Smooth muscle cell (in vitro differentiated cells): ENCODE results near the gene OLFM4. TPM values are rescaled to one million over a fixed set of nuclear protein-coding genes. Genes with fewer than 3 reads are reported as not detected.

Experiments
- DNase-seq: peaks from one replicate; lab custom pipeline; 2025; ENCODE audit not compliant: unreplicated experiment; lab: John Stamatoyannopoulos, UW
- H2AFZ ChIP-seq: fragments of 200-600 bp; sonication (generic); 2 replicates; pipeline ENCODE4 v1.6.0; 2016; ENCODE audit warnings: antibody characterized with exemption, low read depth, mild to moderate bottlenecking
- H3F3A ChIP-seq: fragments of 200-600 bp; sonication (generic); 2 replicates; pipeline ENCODE4 v1.6.0; 2017; ENCODE audit warnings: antibody characterized with exemption, low read depth
- H3K27ac ChIP-seq: fragments of 200-600 bp; sonication (generic); 2 replicates; pipeline ENCODE4 v1.5.1; 2016; ENCODE audit warnings: low read depth, mild to moderate bottlenecking
- H3K27me3 ChIP-seq: fragments of 200-600 bp; sonication (generic); 2 replicates; pipeline ENCODE4 v1.6.1; 2016; ENCODE audit warnings: low read depth, mild to moderate bottlenecking
- H3K36me3 ChIP-seq: fragments of 200-600 bp; sonication (generic); 2 replicates; pipeline ENCODE4 v1.5.1; 2016; ENCODE audit warnings: low read depth
- H3K4me1 ChIP-seq: fragments of 200-600 bp; sonication (generic); 2 replicates; pipeline ENCODE4 v1.5.1; 2016; ENCODE audit warnings: low read depth
- H3K4me2 ChIP-seq: fragments of 200-600 bp; sonication (generic); 2 replicates; pipeline ENCODE4 v1.6.0; 2016; ENCODE audit warnings: mild to moderate bottlenecking
- H3K4me3 ChIP-seq: fragments of 200-600 bp; sonication (generic); 2 replicates; pipeline ENCODE4 v1.5.1; 2016; ENCODE audit warnings: mild to moderate bottlenecking
- H3K79me2 ChIP-seq: fragments of 200-600 bp; sonication (generic); 2 replicates; pipeline ENCODE4 v1.6.0; 2016; ENCODE audit warnings: low read depth, mild to moderate bottlenecking
- H3K9ac ChIP-seq: fragments of 200-600 bp; sonication (generic); 2 replicates; pipeline ENCODE4 v1.6.0; 2016; ENCODE audit warnings: low read depth
- H3K9me3 ChIP-seq: fragments of 200-600 bp; sonication (generic); replicated peaks from 2 replicates; pipeline ENCODE4 v1.5.1; 2016; ENCODE audit warnings: low read depth
- H4K20me1 ChIP-seq: fragments of 200-600 bp; sonication (generic); 2 replicates; pipeline ENCODE4 v1.6.0; 2016; ENCODE audit warnings: low read depth
- WGBS: methylation state at CpG from one replicate; pipeline ENCODE4 v1.1.7; 2016; ENCODE audit warnings: low lambda C conversion rate; 5-methylcytosine and 5-hydroxymethylcytosine counted together
- polyA plus RNA-seq: library from polyadenylated mRNA; unstranded; fragments of >200 nt; fragmentation: Nextera tagmentation; extraction: Ambion mirVana; gene quantifications from 2 replicates; pipeline ENCODE4 v1.2.1, GENCODE V29; 2016
- total RNA-seq: library from RNA; depleted of rRNA; stranded (reverse); fragments of >200 nt; gene quantifications from 2 replicates; pipeline ENCODE4 v1.2.3, GENCODE V29; 2014
- TF ChIP-seq, protein P1 (sequence below): fragments of 200-600 bp; sonication (generic); IDR thresholded peaks from 2 replicates; pipeline ENCODE4 v1.5.1; 2017; ENCODE audit warnings: borderline replicate concordance, mild to moderate bottlenecking, antibody characterized with exemption; ENCODE audit not compliant: insufficient read depth, poor library complexity, severe bottlenecking

Gene OLFM4
- total and polyA plus RNA-seq, 2 experiments from 2014 or later, result not detected

GRCh38 chr13:53023246-53023645 is 5.4 kb upstream of the OLFM4 start:
- Histone ChIP-seq H3K9me3 (no peaks in the 10 kb centered on the region), H3K27ac (no peak overlapping the region), H2AFZ (no peak overlapping the region), H3K4me3 (no peak overlapping the region), H4K20me1 (no peaks in the 10 kb centered on the region), H3F3A (no peaks in the 10 kb centered on the region), H3K27me3 (no peaks in the 10 kb centered on the region), H3K9ac (no peak overlapping the region), H3K4me1 (peaks cover 4% of the 10 kb centered on the region), H3K4me2 (no peak overlapping the region), H3K79me2 (no peaks in the 10 kb centered on the region), H3K36me3 (no peaks in the 10 kb centered on the region)
- TF ChIP-seq, protein P1, sequence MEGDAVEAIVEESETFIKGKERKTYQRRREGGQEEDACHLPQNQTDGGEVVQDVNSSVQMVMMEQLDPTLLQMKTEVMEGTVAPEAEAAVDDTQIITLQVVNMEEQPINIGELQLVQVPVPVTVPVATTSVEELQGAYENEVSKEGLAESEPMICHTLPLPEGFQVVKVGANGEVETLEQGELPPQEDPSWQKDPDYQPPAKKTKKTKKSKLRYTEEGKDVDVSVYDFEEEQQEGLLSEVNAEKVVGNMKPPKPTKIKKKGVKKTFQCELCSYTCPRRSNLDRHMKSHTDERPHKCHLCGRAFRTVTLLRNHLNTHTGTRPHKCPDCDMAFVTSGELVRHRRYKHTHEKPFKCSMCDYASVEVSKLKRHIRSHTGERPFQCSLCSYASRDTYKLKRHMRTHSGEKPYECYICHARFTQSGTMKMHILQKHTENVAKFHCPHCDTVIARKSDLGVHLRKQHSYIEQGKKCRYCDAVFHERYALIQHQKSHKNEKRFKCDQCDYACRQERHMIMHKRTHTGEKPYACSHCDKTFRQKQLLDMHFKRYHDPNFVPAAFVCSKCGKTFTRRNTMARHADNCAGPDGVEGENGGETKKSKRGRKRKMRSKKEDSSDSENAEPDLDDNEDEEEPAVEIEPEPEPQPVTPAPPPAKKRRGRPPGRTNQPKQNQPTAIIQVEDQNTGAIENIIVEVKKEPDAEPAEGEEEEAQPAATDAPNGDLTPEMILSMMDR, result no peak
- DNase-seq, result no peak
- 95% methylated on average over 2 of the region's 2 CpGs for WGBS

GRCh38 chr13:53028063-53028462 is 550 bp upstream of the OLFM4 start:
- H2AFZ ChIP-seq, result no peak overlapping the region
- H3K36me3 ChIP-seq, result no peaks in the 10 kb centered on the region
- whole genome bisulfite sequencing, result 82% methylated on average over 5 of the region's 5 CpGs
- H3K27ac ChIP-seq, result no peak overlapping the region
- H3K27me3 ChIP-seq, result no peaks in the 10 kb centered on the region
- TF ChIP-seq, protein P1, result no peak
- no peaks in the 10 kb centered on the region for H3K79me2 ChIP-seq
- no peaks in the 10 kb centered on the region for H4K20me1 ChIP-seq
- H3F3A ChIP-seq, result no peaks in the 10 kb centered on the region
- H3K4me2 ChIP-seq, result no peak overlapping the region
- no peak for DNase-seq
- no peaks in the 10 kb centered on the region for H3K4me1 ChIP-seq
- no peaks in the 10 kb centered on the region for H3K9me3 ChIP-seq
- no peak overlapping the region for H3K4me3 ChIP-seq
- no peak overlapping the region for H3K9ac ChIP-seq

DNA sequence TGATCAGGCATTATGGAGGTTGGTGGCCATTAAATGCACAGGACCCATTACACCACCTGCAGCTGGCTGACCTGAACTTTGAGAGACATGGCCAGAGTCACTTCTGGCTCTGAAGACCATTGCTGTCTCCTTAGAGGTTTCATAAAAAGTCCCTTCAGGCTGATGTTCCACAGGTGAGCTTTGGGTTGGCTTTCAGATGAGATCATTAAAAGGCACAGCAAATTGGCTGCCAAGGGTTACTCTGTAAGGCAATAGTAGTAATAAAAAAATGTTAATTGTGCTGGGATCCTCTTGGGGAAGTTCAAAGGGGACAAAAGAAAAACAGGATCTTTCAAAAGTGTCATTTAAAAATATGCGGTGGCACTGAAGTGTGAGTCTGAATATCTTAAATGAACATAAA is 4.2 kb downstream of the OLFM4 start:
- Histone ChIP-seq H3K4me3 (no peak overlapping the region), H3K36me3 (no peaks in the 10 kb centered on the region), H3K4me2 (no peak overlapping the region), H3K9me3 (no peaks in the 10 kb centered on the region), H2AFZ (no peak overlapping the region), H4K20me1 (no peaks in the 10 kb centered on the region), H3F3A (no peaks in the 10 kb centered on the region), H3K27me3 (no peaks in the 10 kb centered on the region), H3K9ac (no peak overlapping the region), H3K4me1 (no peaks in the 10 kb centered on the region), H3K79me2 (no peaks in the 10 kb centered on the region), H3K27ac (no peak overlapping the region)
- DNase-seq, result no peak
- WGBS, result 47% methylated on average over 1 of the region's 1 CpG
- TF ChIP-seq, protein P1, result no peak

- Histone ChIP-seq H3K27ac (no peak overlapping the region), H4K20me1 (no peaks in the 10 kb centered on the region), H3K9me3 (no peaks in the 10 kb centered on the region), H3K9ac (no peak overlapping the region), H3K4me3 (no peak overlapping the region), H3K79me2 (no peaks in the 10 kb centered on the region), H2AFZ (no peak overlapping the region), H3K36me3 (no peaks in the 10 kb centered on the region), H3K27me3 (no peaks in the 10 kb centered on the region), H3K4me1 (peaks cover 7% of the 10 kb centered on the region), H3F3A (no peaks in the 10 kb centered on the region), H3K4me2 (no peak overlapping the region)
- no peak for DNase-seq
- TF ChIP-seq, protein P1, result no peak
- WGBS, result 97% methylated on average over 1 of the region's 1 CpG
Observed at GRCh38 chr13:53038993-53039392, 10.4 kb downstream of the OLFM4 start.
